GM12878 (cell line): ENCODE data around the gene CTXN1.

Experiments used
- BCLAF1 ChIP-seq: fragments of 450-650 bp; IDR thresholded peaks from 2 replicates; pipeline ENCODE4 v1.6.1; 2017; ENCODE audit warnings: antibody characterized with exemption, mild to moderate bottlenecking, moderate library complexity
- CTCF ChIP-seq, 3 experiments: IDR thresholded peaks in 2 of 3; conservative IDR thresholded peaks in 1 of 3; 2 replicates each; pipeline ENCODE4 v1.5.1; 2011; ENCODE audit warnings: low read depth in 3 of 3, low read length in 3 of 3, mild to moderate bottlenecking in 3 of 3, control low read depth in 2 of 3, moderate library complexity in 2 of 3, inconsistent platforms in 1 of 3, mixed read lengths in 1 of 3; ENCODE audit not compliant: control insufficient read depth in 2 of 3, insufficient read depth in 1 of 3; ENCODE audit errors: extremely low read depth in 1 of 3
- EZH2 ChIP-seq: IDR thresholded peaks from 2 replicates; pipeline ENCODE4 v1.6.1; 2012; ENCODE audit warnings: low read depth, mild to moderate bottlenecking, control low read depth, inconsistent platforms, low read length, borderline replicate concordance; ENCODE audit not compliant: control insufficient read depth
- HDAC2 ChIP-seq: fragments of 200-600 bp; sonication (generic); IDR thresholded peaks from 2 replicates; pipeline ENCODE4 v1.6.1; 2017

- no peak for TF ChIP-seq CTCF (IDR thresholded peaks at IDR 0.05 in 2 of 3, conservative IDR thresholded peaks at IDR 0.05 in 1 of 3; ENCODE audit: control insufficient read depth in 2 of 3, extremely low read depth in 1 of 3, insufficient read depth in 1 of 3, low read depth in 3 of 3, low read length in 3 of 3)
- TF ChIP-seq BCLAF1: no peak
- no peak for TF ChIP-seq HDAC2
- no peak for TF ChIP-seq EZH2
Measured at GRCh38 chr19:7910321-7911161, 15.4 kb downstream of the CTXN1 start.
